ENCODE measurements around the gene GRID2. TPM values are rescaled to one million over a fixed set of nuclear protein-coding genes. Genes with fewer than 3 reads are reported as not detected.

The GRID2 gene
- polyA plus RNA-seq, 1 donor from 2014 or later = 14.9 TPM

- Histone ChIP-seq H3K27me3 (ENCODE audit: insufficient read depth, low read depth, low read length) (no peaks in the 10 kb centered on the region), H3K9me3 (ENCODE audit: low read length) (no peaks in the 10 kb centered on the region), H3F3A (ENCODE audit: insufficient read depth, low read length, poor library complexity, severe bottlenecking) (no peaks in the 10 kb centered on the region), H4K20me1 (ENCODE audit: insufficient read depth) (no peaks in the 10 kb centered on the region), H3K4me2 (ENCODE audit: low read length) (no peak overlapping the region), H3K79me2 (replicated peaks; ENCODE audit: insufficient read depth, low read length) (no peaks in the 10 kb centered on the region), H3K9ac (ENCODE audit: low read length) (no peak overlapping the region), H3K4me3 (ENCODE audit: low read length) (no peak overlapping the region), H3K36me3 (ENCODE audit: insufficient read depth, low read length) (no peaks in the 10 kb centered on the region), H3K27ac (ENCODE audit: low read length) (no peak overlapping the region), H2AFZ (ENCODE audit: low read depth, low read length) (no peak overlapping the region), H3K9me2 (ENCODE audit: insufficient read depth, low read length) (no peaks in the 10 kb centered on the region)
- TF ChIP-seq RAD21 (conservative IDR thresholded peaks at IDR 0.05) = no peak
- no peak for TF ChIP-seq EP300 (conservative IDR thresholded peaks at IDR 0.05; ENCODE audit: poor library complexity, severe bottlenecking)
- no peak for TF ChIP-seq SMC3 (conservative IDR thresholded peaks at IDR 0.05; ENCODE audit: poor library complexity)
- no peak for TF ChIP-seq TAF1 (IDR thresholded peaks at IDR 0.05; ENCODE audit: low read depth)
- TF ChIP-seq EZH2 (IDR thresholded peaks at IDR 0.05; ENCODE audit: borderline replicate concordance, insufficient read depth, low read length, poor library complexity, severe bottlenecking) = no peak
Measured at GRCh38 chr4:93187892-93188291, 884.1 kb downstream of the GRID2 start.

GRCh38 chr4:93199492-93199891 lies 895.7 kb downstream of the GRID2 start:
- TF ChIP-seq POLR2AphosphoS5 (IDR thresholded peaks at IDR 0.05) = no peak
- TF ChIP-seq CTCF (IDR thresholded peaks at IDR 0.05; ENCODE audit: poor library complexity, severe bottlenecking) = peak; percentile 57
- no peak for TF ChIP-seq EP300 (conservative IDR thresholded peaks at IDR 0.05; ENCODE audit: poor library complexity, severe bottlenecking)
- TF ChIP-seq EZH2 (IDR thresholded peaks at IDR 0.05; ENCODE audit: borderline replicate concordance, insufficient read depth, low read length, poor library complexity, severe bottlenecking) = no peak
- no peak for TF ChIP-seq MXI1 (conservative IDR thresholded peaks at IDR 0.05; ENCODE audit: poor library complexity, severe bottlenecking)
- peak; percentile 64 for TF ChIP-seq RAD21 (conservative IDR thresholded peaks at IDR 0.05)
- no peak for TF ChIP-seq REST (IDR thresholded peaks at IDR 0.05; ENCODE audit: borderline replicate concordance)
- TF ChIP-seq SMC3 (conservative IDR thresholded peaks at IDR 0.05; ENCODE audit: poor library complexity) = peak; percentile 60
- TF ChIP-seq TAF1 (IDR thresholded peaks at IDR 0.05; ENCODE audit: low read depth) = no peak
- Histone ChIP-seq H3F3A (ENCODE audit: insufficient read depth, low read length, poor library complexity, severe bottlenecking) (no peaks in the 10 kb centered on the region), H3K27ac (ENCODE audit: low read length) (no peak overlapping the region), H2AFZ (ENCODE audit: low read depth, low read length) (no peak overlapping the region), H3K9me3 (ENCODE audit: low read length) (peaks cover 4% of the 10 kb centered on the region), H3K4me2 (ENCODE audit: low read length) (no peak overlapping the region), H3K36me3 (ENCODE audit: insufficient read depth, low read length) (no peaks in the 10 kb centered on the region), H3K9me2 (ENCODE audit: insufficient read depth, low read length) (no peaks in the 10 kb centered on the region), H3K27me3 (ENCODE audit: insufficient read depth, low read depth, low read length) (no peaks in the 10 kb centered on the region), H3K79me2 (replicated peaks; ENCODE audit: insufficient read depth, low read length) (no peaks in the 10 kb centered on the region), H3K9ac (ENCODE audit: low read length) (no peak overlapping the region), H4K20me1 (ENCODE audit: insufficient read depth) (no peaks in the 10 kb centered on the region), H3K4me3 (ENCODE audit: low read length) (no peak overlapping the region)

Measured in neural cell (in vitro differentiated cells).